EL (cell line): Measurements from ENCODE around the gene TLCD4.
A peak's percentile ranks its signal among the peaks of the same experiment; 100 is the strongest.
"Not testable (repeated sequence)": the region's sequence is repeated elsewhere in the genome, so short reads cannot be mapped to it uniquely, and the experiment has no call there.

Source experiments
- DNase-seq: peaks from one replicate; pipeline ENCODE4 v3.0.0-alpha.2; 2016

The TLCD4 gene, protein sequence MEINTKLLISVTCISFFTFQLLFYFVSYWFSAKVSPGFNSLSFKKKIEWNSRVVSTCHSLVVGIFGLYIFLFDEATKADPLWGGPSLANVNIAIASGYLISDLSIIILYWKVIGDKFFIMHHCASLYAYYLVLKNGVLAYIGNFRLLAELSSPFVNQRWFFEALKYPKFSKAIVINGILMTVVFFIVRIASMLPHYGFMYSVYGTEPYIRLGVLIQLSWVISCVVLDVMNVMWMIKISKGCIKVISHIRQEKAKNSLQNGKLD

DNA sequence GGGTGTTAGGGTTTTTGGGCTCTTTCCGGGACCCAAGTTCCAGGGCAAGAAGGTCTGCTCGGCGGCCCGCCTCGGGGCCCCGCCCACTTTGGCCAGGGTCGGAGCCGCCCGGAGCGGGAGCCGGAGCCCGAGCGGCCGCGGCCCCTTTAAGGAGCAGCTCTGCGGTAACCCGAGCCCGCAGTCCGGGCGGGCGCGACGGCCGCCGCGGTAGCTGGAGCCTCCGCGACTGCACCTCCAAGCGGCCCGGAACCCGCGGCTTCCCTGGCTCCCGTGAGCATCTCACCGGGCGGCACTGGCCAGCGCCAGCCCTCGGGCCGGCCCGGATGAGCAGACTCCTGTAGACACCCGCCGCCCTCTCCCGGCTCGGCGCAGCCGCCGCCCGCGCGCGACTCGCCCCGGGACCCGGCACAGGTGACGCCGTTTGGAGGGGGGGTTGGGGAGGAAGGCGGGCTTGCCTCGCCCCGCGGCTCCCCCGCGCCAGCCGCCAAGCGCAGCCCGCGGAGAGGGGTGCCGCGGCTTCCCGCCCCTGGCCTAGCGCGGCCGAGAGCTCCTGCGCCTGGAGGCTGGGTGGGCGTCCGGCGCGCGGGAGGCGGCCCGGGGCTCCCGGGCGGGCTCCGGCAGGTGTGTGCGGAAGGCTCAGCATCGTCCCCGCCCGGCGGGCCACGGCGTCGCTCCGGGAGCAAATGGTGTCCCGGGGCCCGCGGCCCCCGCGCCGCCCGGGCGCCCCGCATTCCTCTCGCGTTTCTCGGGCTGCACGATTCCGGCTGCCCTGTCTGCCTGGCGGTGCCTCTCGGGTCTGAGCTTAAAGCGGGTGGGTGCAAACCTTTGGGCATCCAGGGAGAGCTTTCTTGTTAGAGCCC lies at the start of gene TLCD4:
Gene TLCD4 (plus strand): TSS at position 149 of the 860 bp plus-strand sequence. CDS start 26,547 bp downstream, outside the sequence.
- DNase-seq: peak; percentile 61

DNA sequence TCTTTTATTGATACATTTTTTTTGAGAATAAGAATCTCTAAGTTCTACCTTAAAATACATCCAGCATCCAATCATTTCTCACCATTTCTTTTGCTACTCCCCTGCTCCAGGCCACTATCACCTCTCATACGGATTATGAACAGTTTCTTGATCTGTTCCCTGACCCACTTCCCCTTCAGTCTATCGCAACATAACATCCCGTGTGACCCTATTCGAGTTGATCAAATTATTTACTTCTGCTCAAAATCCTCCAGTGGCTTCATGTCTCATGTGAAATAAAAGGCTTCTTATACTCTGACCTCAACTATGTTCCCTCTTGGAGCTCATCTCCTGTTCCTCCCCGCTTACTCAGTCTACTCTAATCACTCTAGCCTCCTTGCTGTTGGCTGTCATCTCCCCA lies 49.6 kb upstream of the TLCD4 start:
- no peak for DNase-seq

DNA sequence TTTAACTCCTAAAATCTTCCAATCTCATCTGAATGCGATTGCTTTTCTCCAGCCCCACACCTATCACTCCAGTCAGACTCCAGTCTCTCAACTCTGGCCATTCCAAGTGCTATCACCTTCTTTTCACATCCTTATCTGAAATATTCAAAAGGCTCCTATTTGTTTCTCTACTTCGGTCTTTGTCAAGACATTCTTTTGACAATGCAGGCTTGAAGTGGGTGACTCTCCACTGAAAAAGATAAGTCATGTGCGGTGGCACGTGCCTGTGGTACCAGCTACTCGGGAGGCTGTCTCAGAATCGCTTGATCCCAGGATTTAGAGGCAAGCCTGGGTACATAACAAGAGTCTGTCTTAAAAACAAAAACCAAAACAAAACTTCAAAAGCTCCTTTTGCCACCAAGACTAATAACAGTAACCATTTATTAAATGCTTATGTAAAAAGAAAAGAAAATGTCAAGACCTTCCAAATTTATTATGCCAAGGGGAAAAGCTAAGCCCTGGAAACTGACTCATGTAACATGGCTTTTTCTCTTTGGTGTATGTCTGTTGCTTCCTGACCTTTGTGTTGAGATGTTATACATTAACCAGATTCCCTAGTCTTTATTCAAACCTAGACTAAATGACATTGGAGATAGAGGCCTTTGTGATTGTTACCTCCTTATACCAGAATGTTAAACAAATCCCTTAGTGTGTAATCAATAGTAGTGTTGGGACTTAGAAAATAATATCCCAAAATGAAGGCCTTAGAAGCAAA lies 48.0 kb upstream of the TLCD4 start:
- no peak for DNase-seq

DNA sequence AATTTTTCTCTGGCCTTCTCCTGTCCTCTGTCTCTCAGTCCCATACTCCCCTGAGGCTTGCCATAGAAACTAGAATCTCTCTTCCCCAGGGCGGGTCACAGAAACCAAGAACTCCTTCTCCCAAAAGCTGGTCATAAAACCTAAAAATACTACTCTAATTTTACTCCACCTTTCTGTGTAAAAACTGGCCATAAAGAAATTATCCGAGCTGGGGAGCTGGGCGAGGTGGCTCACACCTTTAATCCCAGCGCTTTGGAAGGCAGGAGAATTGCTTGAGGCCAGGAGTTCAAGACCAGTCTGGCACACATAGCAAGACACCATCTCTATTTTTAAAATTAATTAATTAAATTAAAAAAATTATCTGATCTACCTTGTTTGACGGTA lies 47.5 kb upstream of the TLCD4 start:
- no peak for DNase-seq

DNA sequence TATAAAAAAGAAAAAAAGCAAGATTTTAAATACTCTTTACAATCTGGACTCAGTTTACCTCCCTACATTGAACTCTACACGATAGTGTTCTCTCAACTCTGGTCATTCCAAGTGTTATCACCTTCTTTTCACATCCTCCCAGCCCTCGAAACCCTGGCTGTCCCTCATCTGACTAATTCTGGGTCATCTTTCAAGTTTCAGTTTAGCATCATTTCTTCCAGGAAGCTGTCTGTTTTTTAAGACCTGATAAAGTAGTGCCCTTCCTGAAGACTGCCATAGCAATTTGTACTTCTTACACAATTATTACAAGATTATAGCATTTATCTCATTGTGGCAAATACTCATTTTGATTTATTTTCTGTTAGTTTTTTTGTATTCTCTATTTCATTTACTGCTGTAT lies 45.6 kb upstream of the TLCD4 start:
- no peak for DNase-seq

DNA sequence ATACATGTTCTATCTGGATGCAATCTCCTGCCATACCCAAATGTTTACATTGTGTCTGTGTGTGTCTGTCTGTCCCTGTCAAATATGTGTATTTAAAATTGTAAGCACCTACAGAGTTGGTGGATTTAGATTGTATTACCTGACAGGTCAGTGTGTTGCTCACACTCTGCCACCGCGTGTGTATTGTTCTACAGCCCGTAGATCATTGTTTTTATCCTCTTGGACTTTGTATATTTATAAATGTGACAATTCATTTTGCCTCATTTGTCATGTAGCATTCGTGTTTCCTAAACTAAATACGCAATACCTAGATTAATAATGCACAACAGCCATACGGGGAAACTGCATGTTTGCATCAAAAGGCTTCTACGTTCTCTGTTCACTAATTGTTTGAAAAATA lies 45.0 kb upstream of the TLCD4 start:
- no peak for DNase-seq

DNA sequence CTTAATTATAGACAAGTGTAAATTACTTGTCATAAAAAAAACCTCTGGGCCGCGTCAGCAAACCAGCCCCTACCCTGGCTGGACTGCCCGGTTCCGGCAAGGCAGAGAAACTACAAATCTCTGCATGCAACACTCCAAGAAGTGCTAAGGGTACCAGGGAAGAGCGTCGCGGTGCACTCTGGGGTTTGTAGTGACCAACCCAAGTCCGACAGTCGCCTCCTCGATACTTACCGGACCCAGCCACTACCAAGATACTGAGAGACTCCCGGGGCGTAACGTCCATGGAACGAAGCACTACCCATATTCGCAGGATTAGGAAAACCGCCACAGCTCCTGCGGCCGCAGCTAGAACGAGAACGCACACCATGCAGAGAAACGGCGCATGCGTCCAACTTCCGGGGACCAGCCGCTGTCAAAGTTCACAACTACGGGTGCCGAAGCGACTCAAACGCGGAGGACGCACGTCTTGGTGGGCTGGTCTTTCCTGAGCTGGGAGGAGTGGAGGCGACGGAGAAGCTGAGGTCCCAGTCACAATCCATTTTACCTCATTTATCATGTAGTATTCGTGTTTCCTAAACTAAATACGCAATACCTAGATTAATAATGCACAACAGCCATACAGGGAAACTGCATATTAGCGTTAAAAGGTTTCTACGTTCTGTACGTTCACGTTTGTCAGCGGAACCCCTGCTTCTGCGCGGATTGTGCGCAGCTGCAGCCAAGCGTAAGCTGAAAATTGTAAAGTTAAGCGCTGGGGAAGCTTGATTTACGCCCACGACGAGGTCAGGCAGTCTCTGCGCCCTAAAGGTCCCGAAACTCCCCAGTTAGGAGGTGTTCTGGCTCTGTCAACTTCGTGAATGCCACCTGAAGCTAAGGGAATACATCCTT lies 44.4 kb upstream of the TLCD4 start, which contains the start of gene ALG14:
Gene ALG14 (minus strand): TSS at position 420 of the 888 bp plus-strand sequence. CDS start 53 bp downstream, at position 367.
- DNase-seq: peak; percentile 95

DNA sequence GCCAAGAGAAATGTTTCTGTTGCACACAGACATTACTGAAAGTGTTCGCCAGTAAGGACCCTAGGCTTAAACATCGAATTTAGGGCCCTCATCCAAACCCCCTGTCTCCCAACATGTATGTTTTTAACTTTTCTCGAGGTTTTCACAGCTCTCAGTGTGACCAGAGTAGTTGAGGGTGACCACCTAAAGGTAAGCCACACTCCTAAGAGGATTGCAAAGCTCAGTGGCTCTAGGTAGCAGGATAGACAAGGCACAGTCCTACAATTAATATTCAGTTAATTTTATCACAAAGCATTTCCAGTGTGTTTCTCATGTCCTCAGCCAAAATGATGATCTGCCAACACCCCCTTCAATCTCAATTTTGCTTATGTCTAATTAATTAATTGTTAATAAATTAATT lies 43.7 kb upstream of the TLCD4 start:
- no peak for DNase-seq

DNA sequence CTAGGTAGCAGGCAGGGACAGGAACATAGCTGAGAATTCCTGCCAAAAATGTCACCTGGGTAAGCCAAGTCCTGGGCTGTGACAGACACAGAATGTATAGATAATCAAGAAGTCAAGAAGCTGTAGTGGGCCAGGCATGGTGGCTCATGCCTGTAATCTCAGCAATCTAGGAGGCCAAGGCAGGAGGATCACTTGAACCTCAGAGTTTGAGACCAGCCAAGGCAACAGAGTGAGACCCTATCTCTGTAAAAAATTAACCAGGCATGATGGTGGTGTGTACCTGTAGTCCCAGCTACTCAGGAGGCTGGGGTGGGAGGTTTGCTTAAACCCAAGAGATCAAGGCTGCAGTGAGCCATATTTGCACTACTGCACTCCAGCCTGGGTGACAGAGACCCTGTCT lies 41.1 kb upstream of the TLCD4 start:
- no peak for DNase-seq

DNA sequence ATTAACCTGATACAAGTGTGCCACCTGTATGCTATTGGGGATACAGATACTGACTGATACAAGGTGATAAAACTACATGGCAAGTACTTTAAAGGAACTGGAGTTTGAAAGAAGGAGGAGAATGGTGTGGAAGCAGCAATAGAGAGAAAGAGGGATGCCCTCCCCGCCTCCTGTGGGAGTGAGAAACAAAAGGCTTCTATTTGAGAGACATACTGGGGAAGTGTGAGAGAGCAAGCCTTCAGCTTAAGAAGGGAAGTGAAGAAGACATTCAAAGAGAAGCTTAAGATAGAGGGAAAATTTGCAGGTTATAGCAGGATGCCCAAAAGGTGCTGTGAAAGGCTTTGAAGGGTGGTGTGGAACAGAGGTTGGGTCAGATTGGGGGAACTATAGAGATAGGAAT lies 36.7 kb upstream of the TLCD4 start:
- no peak for DNase-seq

DNA sequence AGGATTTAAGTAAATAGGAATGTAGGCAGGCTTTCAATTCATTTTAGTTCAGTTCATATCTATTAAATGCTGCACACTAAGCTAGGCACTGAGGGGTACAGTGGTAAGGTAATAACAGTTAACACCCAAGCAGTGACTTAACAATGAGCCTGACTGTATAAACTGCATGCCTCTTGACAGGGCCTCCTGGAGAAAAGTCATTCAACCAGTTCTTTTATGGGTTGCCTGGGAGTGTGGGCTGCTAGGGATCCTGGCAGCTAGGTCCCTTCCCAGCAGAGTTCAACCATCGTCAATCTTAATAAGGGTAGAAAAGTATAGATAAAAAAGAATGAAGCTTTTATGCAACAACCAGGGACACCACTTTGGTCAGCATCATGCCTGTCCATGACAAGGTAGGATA lies 36.3 kb upstream of the TLCD4 start:
- DNase-seq: no peak

DNA sequence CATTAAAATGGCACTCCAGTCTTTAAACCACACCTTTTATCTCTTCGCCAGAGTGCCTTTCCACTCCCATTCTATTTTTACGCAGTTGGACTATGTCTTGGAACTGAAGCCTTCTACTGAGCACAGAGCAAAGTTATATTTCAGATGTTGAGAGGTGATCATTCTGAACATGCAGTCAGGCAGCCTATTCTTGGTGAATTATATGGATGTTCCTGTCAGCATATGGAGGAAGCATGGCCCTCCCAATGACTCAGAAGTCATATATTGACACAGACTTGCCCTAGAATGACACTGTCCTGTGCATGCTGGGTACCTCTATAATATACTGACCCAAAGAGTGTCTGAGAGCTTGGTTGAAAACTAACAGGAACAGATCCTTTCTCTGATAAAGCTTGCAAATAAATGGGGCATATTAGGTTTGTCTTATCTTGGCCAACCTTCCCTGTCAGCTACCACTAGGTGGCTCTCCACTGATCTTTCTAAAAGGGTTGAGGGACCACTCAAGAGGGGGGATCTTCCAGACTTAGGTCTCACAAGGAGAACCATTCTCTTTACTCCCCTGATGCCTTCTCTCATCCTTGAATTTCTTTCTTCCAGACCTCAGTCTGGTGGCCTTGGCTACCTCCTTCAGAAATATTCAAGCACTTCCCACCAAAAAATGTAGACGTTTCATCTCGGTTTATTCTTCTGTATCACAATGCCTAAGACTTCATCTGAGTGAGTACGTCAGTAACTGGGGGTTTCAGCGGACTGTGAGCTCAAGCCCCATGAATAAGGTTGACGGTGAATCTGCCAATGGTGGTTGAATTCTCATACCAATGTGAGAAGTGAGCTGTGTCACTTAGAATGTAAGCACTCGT lies 32.6 kb upstream of the TLCD4 start:
- peak; percentile 42 for DNase-seq

DNA sequence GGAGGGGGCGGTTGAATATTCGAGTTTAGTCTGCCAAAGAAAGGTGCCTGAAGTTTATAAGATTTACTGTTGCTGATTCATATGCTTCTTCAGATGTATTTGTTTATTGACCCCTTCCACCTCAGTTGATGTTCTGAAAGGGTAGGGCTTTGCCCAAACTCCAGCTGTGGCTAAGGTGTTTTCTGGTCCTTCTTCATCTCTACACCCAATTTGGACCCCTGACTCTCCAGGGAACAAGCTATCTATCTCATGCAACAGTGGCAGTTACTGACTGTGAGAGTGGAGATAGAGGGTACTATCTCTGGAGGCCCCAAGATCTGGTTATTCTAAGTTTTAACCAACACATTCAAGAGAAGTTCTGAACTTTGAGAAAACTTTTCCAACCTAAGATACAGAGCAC lies 31.8 kb upstream of the TLCD4 start:
- no peak for DNase-seq

DNA sequence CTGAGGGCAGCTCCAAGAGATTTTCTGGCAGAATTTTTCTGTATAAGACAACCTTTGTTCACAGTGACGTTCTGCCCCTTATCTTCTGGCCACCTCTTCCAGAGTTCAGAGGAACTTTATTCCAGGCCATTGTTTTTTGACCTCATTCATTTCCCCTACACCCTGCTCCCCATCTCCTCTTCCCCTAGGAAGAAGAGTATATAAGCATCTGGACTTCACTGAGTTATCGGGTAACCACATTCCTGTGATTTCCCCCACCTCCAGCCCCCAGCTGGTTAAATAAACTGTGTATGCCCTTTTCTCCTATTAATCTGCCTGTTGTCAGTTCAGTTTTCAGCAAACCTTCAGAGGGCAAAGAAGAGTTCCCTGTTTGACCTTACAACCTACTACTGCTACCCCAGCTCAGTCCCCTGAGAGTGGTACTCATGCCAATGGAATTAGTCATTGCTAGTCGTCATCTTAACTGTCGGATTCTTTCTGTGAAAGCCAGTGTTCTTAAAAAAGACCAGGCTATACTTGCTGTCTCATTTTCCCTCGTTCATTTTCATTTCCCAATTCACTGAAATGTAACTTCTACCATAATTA lies 30.1 kb upstream of the TLCD4 start:
- DNase-seq: peak; percentile 93

DNA sequence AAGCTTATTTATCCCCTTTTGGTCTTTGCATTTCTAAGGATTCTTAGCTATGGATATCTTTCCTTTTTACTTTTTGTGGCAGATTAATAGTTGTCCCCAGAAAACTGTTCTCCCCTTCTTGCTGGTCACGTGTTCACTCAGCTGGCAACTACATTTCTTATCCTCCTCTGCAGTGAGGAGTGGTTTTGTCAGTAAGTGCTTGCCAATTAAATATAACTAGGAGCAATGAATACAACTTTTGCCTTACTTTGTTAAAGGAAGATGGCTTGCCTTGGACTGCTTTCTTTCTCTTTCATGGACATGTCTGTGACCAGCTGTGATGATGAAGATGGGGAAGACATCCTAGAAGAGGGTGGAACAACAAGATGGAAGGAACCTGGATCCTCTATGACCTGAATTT lies 28.9 kb upstream of the TLCD4 start:
- DNase-seq: no peak

DNA sequence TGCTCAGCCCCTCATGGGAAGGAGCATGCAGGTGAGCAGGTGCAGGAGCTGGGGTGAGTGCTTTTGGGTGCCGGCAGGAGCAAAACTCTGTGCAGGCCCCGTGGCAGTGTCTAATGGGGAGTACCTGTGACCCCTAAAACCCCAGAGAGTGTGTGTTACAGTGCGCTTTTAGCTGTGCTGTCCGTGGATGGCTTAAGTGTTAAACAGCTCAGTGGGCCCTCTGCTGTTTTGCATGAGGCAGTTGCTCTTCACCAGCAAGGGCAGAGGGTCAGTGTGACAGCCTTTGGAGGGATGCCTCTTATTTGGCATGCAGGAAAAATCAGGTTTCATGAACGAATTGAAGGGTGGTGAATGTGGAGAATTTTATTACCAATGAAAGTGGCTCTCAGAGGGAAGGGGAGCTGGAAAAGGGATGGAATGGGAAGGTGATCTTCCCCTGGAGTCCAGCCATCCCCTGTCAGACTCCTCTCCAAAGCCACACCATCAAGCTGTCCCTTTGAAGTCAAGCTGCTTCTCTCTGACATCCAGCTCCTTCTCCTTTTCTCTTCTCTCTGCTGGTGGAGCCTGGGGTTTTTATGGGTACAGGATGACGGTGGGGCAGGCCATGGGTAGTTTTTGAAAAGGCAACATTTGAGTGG lies 27.4 kb upstream of the TLCD4 start:
- no peak for DNase-seq

DNA sequence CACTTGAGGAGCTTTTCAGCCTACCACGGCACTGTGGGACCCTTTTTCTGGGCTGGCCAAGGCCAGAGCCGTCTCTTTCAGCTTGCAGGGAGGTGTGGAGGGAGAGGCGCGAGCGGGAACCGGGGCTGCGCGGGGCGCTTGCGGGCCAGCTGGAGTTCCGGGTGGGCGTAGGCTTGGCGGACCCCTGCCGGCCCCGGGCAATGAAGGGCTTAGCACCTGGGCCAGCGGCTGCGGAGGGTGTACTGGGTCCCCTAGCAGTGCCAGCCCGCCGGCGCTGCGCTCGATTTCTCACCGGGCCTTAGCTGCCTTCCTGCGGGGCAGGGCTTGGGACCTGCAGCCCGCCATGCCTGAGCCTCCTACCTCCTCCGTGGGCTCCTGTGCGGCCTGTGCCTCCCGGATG lies 25.9 kb upstream of the TLCD4 start:
- DNase-seq: not testable (repeated sequence)

DNA sequence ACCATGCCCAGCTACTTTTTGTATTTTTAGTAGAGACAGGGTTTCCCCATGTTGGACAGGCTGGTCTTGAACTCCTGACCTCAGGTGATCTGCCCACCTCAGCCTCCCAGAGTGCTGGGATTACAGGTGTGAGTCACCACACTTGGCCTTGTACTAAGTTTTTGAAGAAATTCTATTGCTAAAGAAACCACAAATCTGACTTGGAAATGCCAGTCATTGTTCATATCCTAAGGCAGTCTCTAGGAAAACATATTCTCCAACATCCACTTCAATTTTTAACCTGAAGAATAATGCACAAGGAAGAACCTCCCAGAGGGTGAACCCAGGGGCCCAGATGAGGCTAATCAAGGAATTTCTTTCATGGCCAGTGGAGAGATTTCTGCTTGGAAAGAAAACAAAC lies 24.3 kb upstream of the TLCD4 start:
- DNase-seq: not testable (repeated sequence)

DNA sequence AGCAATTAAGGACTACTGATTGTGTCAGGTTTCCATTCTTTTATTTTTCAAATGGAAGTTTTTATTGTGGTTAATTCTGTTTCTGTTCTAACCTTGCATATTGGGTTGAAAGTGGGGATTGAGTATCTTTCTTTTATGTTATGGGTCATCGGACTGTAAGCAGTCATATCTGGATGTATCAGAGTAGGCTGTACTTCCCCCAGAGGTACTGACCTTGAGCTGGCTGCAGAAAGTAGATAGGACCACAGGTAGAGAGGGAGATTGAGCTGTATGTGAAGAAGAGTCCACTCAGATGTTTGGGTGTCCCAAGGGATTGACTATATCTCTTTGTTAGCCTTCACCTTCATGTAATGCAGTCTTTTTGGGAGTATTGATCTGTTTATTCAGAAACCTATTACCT lies 23.9 kb upstream of the TLCD4 start:
- DNase-seq: no peak

DNA sequence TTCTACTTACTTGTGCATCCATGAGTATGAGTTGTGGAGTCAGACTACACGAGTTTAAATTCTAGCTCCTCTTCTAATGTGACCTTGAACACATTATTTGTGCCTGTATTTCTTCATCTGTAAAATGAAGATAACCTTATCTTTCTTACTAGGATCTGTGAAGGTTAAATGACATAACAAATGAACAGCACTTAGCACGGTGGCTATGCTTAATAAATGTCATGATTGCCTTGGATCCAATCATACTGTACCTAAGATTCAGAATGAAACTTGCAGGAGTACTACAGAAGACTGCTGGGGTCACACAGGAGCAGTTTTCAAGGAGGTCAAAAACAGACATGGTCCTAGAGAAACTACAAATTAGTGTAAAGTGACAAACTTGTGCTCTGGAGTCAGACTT lies 22.2 kb upstream of the TLCD4 start:
- DNase-seq: no peak

DNA sequence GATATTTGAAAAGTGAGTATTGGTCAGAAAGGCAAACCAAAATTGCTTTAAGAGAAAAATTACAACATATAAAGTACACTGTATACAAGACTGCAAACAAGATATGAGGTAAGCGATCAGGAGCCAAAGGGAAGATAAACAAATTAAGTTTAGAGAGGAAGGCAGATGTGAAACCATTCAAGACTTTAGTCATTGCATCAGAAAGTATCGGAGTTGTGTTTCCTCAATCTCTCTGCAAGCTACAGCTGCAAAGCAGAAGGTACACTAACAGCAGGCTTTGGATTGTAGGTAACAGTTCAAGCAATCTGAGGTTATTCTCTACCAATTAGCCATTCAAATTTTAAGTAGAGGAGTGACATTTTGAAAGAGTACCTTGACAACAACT lies 21.3 kb upstream of the TLCD4 start:
- no peak for DNase-seq
